HG03460 (cell line): ENCODE data around the gene CPEB2.

Experiments
- ATAC-seq: cut with Tn5 transposase; IDR thresholded peaks from one replicate; pipeline ENCODE4 v1.9.1; 2021; ENCODE audit not compliant: unreplicated experiment

Gene CPEB2

GRCh38 chr4:15010038-15010585, 7.8 kb downstream of the CPEB2 start:
- no peak for ATAC-seq

GRCh38 chr4:15011166-15011565, 8.9 kb downstream of the CPEB2 start:
- no peak for ATAC-seq

- ATAC-seq = no peak
These were observed 9.9 kb downstream of the CPEB2 start for GRCh38 chr4:15012017-15012788.

GRCh38 chr4:15013585-15013984, 11.3 kb downstream of the CPEB2 start:
- ATAC-seq = no peak

GRCh38 chr4:15015170-15015569, 12.9 kb downstream of the CPEB2 start:
- ATAC-seq = no peak

- ATAC-seq = peak; percentile 44
These were observed 16.1 kb downstream of the CPEB2 start for GRCh38 chr4:15018361-15018760.

GRCh38 chr4:15020502-15021286, 18.4 kb downstream of the CPEB2 start:
- peak; percentile 60 for ATAC-seq

- no peak for ATAC-seq
These were observed 19.0 kb downstream of the CPEB2 start for GRCh38 chr4:15021311-15021710.

GRCh38 chr4:15021946-15022345, 19.7 kb downstream of the CPEB2 start:
- ATAC-seq = no peak

GRCh38 chr4:15024386-15024785, 22.1 kb downstream of the CPEB2 start:
- no peak for ATAC-seq

- ATAC-seq = no peak
These were observed 23.4 kb downstream of the CPEB2 start for GRCh38 chr4:15025693-15026092.

GRCh38 chr4:15027921-15028435, 25.7 kb downstream of the CPEB2 start:
- no peak for ATAC-seq

GRCh38 chr4:15031197-15031596, 28.9 kb downstream of the CPEB2 start:
- no peak for ATAC-seq

- no peak for ATAC-seq
These were observed 29.9 kb downstream of the CPEB2 start for GRCh38 chr4:15031993-15032675.

- no peak for ATAC-seq
These were observed 31.9 kb downstream of the CPEB2 start for GRCh38 chr4:15034071-15034764.

GRCh38 chr4:15035159-15035558, 32.9 kb downstream of the CPEB2 start:
- ATAC-seq = no peak

GRCh38 chr4:15037923-15038541, 35.8 kb downstream of the CPEB2 start:
- ATAC-seq = no peak

GRCh38 chr4:15040916-15041463, 38.7 kb downstream of the CPEB2 start:
- no peak for ATAC-seq

- ATAC-seq = no peak
These were observed 40.4 kb downstream of the CPEB2 start for GRCh38 chr4:15042529-15043167.
